IMR-90 (cell line): ENCODE measurements around the gene AFG1L. TPM values are rescaled to one million over a fixed set of nuclear protein-coding genes. Genes with fewer than 3 reads are reported as not detected.

Experiments used
- ATAC-seq: fragments of 200-7000 bp; cut with Tn5 transposase; 2 replicates; pipeline ENCODE4 v1.9.1; 2020; ENCODE audit warnings: low read depth, mild to moderate bottlenecking, moderate library complexity
- BruUV-seq: library from RNA; stranded (reverse); fragments of 400-500 nt; replicated peaks from 2 replicates; lab custom pipeline; 2021; lab: Mats Ljungman, UMichigan
- CTCF ChIA-PET: fragments of 300-600 bp; formaldehyde crosslinking; extraction: SDS; loops from one replicate; lab custom pipeline; 2021; ENCODE audit warnings: antibody characterized with exemption; lab: Yijun Ruan, JAX
- POLR2A ChIA-PET: fragments of 300-600 bp; sonication (Branson Sonifier 250); formaldehyde crosslinking; loops from one replicate; lab custom pipeline; 2022; ENCODE audit warnings: antibody characterized with exemption; ENCODE audit not compliant: unreplicated experiment; lab: Charles Lee
- DNase-seq: peaks from one replicate; pipeline ENCODE4 v3.0.0; 2013
- H2AFZ ChIP-seq: replicated peaks from 2 replicates; pipeline ENCODE3; 2013; ENCODE audit warnings: low read length, mild to moderate bottlenecking; ENCODE audit not compliant: poor library complexity
- H2AK5ac ChIP-seq: 2 replicates; pipeline ENCODE4 v1.6.1; 2013; ENCODE audit warnings: low read depth, low read length, inconsistent platforms
- H2AK9ac ChIP-seq: replicated peaks from 2 replicates; pipeline ENCODE3; 2013; ENCODE audit warnings: mild to moderate bottlenecking, low read depth, low read length, moderate library complexity; ENCODE audit not compliant: poor library complexity
- H2BK120ac ChIP-seq: 2 replicates; pipeline ENCODE4 v1.6.1; 2013; ENCODE audit warnings: low read depth, low read length, inconsistent platforms
- H2BK15ac ChIP-seq: 3 replicates; pipeline ENCODE4 v1.6.1; 2013; ENCODE audit warnings: low read depth, low read length, inconsistent platforms
- H2BK20ac ChIP-seq: 2 replicates; pipeline ENCODE4 v1.6.1; 2013; ENCODE audit warnings: low read depth, mild to moderate bottlenecking, inconsistent platforms, low read length, moderate library complexity
- H2BK5ac ChIP-seq: 2 replicates; pipeline ENCODE4 v1.6.1; 2013; ENCODE audit warnings: mild to moderate bottlenecking, low read depth, low read length, inconsistent platforms; ENCODE audit not compliant: poor library complexity, severe bottlenecking
- H3K14ac ChIP-seq: replicated peaks from 2 replicates; pipeline ENCODE4 v1.6.1; 2013; ENCODE audit warnings: low read depth, low read length, inconsistent platforms
- H3K18ac ChIP-seq: 2 replicates; pipeline ENCODE4 v1.6.1; 2013; ENCODE audit warnings: low read depth, low read length, control low read depth
- H3K23ac ChIP-seq: 2 replicates; pipeline ENCODE4 v1.6.1; 2013; ENCODE audit warnings: low read depth, low read length, inconsistent platforms
- H3K27ac ChIP-seq: 2 replicates; pipeline ENCODE4 v1.5.1; 2013; ENCODE audit warnings: mild to moderate bottlenecking, control low read depth, low read length; ENCODE audit not compliant: insufficient read depth
- H3K27me3 ChIP-seq: 2 replicates; pipeline ENCODE4 v1.6.1; 2013; ENCODE audit warnings: low read length; ENCODE audit not compliant: control insufficient read depth, insufficient read depth
- H3K36me3 ChIP-seq: 2 replicates; pipeline ENCODE4 v1.6.1; 2013; ENCODE audit warnings: low read length, mixed read lengths; ENCODE audit not compliant: control insufficient read depth, insufficient read depth
- H3K4ac ChIP-seq: 2 replicates; pipeline ENCODE4 v1.6.1; 2013; ENCODE audit warnings: low read depth, low read length, inconsistent platforms
- H3K4me1 ChIP-seq: 2 replicates; pipeline ENCODE4 v1.6.1; 2013; ENCODE audit warnings: low read length, mixed read lengths; ENCODE audit not compliant: control insufficient read depth, insufficient read depth
- H3K4me2 ChIP-seq: 2 replicates; pipeline ENCODE4 v1.6.1; 2013; ENCODE audit warnings: low read depth, mild to moderate bottlenecking, control low read depth, low read length, moderate library complexity
- H3K4me3 ChIP-seq: 2 replicates; pipeline ENCODE4 v1.5.1; 2013; ENCODE audit warnings: low read depth, mild to moderate bottlenecking, control low read depth, low read length, moderate library complexity; ENCODE audit not compliant: insufficient read depth
- H3K56ac ChIP-seq: 2 replicates; pipeline ENCODE4 v1.6.1; 2013; ENCODE audit warnings: low read length, inconsistent platforms; ENCODE audit not compliant: insufficient read depth; ENCODE audit errors: extremely low read depth
- H3K79me1 ChIP-seq, 2 experiments: 2 replicates each; pipeline ENCODE4 v1.6.1; 2013; ENCODE audit warnings: low read length in 2 of 2, inconsistent platforms in 1 of 2, low read depth in 1 of 2
- H3K9ac ChIP-seq: 2 replicates; pipeline ENCODE4 v1.6.1; 2013; ENCODE audit warnings: low read depth, low read length, control low read depth
- H3K9me1 ChIP-seq: 2 replicates; pipeline ENCODE4 v1.6.1; 2013; ENCODE audit warnings: low read length, inconsistent platforms; ENCODE audit not compliant: insufficient read depth
- H3K9me3 ChIP-seq: 2 replicates; pipeline ENCODE4 v1.6.1; 2013; ENCODE audit warnings: low read length; ENCODE audit not compliant: control insufficient read depth, insufficient read depth
- H4K20me1 ChIP-seq: 2 replicates; pipeline ENCODE4 v1.6.1; 2013; ENCODE audit warnings: low read length, inconsistent platforms; ENCODE audit not compliant: insufficient read depth
- H4K5ac ChIP-seq: 2 replicates; pipeline ENCODE4 v1.6.1; 2013; ENCODE audit warnings: mild to moderate bottlenecking, low read depth, low read length, control low read depth
- H4K8ac ChIP-seq, 2 experiments: 2 replicates each; pipeline ENCODE4 v1.6.1; 2013; ENCODE audit warnings: low read depth in 2 of 2, low read length in 2 of 2, control low read depth in 1 of 2, inconsistent platforms in 1 of 2
- H4K91ac ChIP-seq: 2 replicates; pipeline ENCODE4 v1.6.1; 2013; ENCODE audit warnings: low read depth, low read length, inconsistent platforms; ENCODE audit not compliant: insufficient read depth
- BHLHE40 ChIP-seq: fragments of 150-350 bp; IDR thresholded peaks from 2 replicates; pipeline ENCODE4 v1.6.1; 2016; ENCODE audit warnings: mild to moderate bottlenecking, low read depth, low read length
- CHD1 ChIP-seq: IDR thresholded peaks from 2 replicates; pipeline ENCODE4 v1.6.1; 2012; ENCODE audit warnings: low read depth, low read length, improper control_type of control experiment
- CTCF ChIP-seq: conservative IDR thresholded peaks from 2 replicates; pipeline ENCODE4 v1.5.1; 2012; ENCODE audit warnings: mild to moderate bottlenecking, low read depth, low read length, improper control_type of control experiment
- FOS ChIP-seq: fragments of 150-350 bp; IDR thresholded peaks from 2 replicates; pipeline ENCODE4 v1.6.1; 2016; ENCODE audit warnings: low read depth, low read length
- MAFK ChIP-seq: IDR thresholded peaks from 2 replicates; pipeline ENCODE4 v1.6.1; 2012; ENCODE audit warnings: low read depth, low read length, improper control_type of control experiment
- MAZ ChIP-seq: IDR thresholded peaks from 2 replicates; pipeline ENCODE4 v1.6.1; 2012; ENCODE audit warnings: low read depth, mild to moderate bottlenecking, low read length, improper control_type of control experiment, moderate library complexity, borderline replicate concordance
- MXI1 ChIP-seq: IDR thresholded peaks from 2 replicates; pipeline ENCODE4 v1.6.1; 2012; ENCODE audit warnings: low read depth, mild to moderate bottlenecking, low read length, moderate library complexity, borderline replicate concordance
- NFE2L2 ChIP-seq: fragments of 150-350 bp; IDR thresholded peaks from 2 replicates; pipeline ENCODE4 v1.6.1; 2016; ENCODE audit warnings: low read depth, mild to moderate bottlenecking, low read length
- POLR2A ChIP-seq: IDR thresholded peaks from 2 replicates; pipeline ENCODE4 v1.6.1; 2012; ENCODE audit warnings: mild to moderate bottlenecking, low read depth, low read length
- RAD21 ChIP-seq: IDR thresholded peaks from 2 replicates; pipeline ENCODE4 v1.6.1; 2012; ENCODE audit warnings: low read length, improper control_type of control experiment
- RFX5 ChIP-seq: IDR thresholded peaks from 2 replicates; pipeline ENCODE4 v1.8.0; 2012; ENCODE audit warnings: low read depth, mild to moderate bottlenecking, low read length, moderate library complexity
- SMC3 ChIP-seq: fragments of 150-350 bp; IDR thresholded peaks from 2 replicates; pipeline ENCODE4 v1.6.1; 2016; ENCODE audit warnings: low read depth, mild to moderate bottlenecking, antibody characterized with exemption, low read length, moderate library complexity
- USF2 ChIP-seq: fragments of 150-350 bp; IDR thresholded peaks from 2 replicates; pipeline ENCODE4 v1.6.1; 2017; ENCODE audit warnings: mild to moderate bottlenecking, antibody characterized with exemption, low read length, low read depth
- WGBS, 2 experiments: methylation state at CpG; one replicate each; pipeline versions ENCODE4 v1.1.5 to v1.1.7; 2013; ENCODE audit warnings: missing lambda C conversion rate in 2 of 2; ENCODE audit not compliant: insufficient read length in 1 of 2; ENCODE audit errors: extremely low coverage in 2 of 2; 5-methylcytosine and 5-hydroxymethylcytosine counted together
- dilution Hi-C: fragments of 300-500 bp; cut with HindIII; formaldehyde crosslinking; loops from one replicate; pipeline ENCODE4 v1.14.3; 2018; ENCODE audit warnings: low sequenced_read_pairs; ENCODE audit not compliant: unreplicated experiment
- in situ Hi-C: fragments of 300-500 bp; cut with MboI; formaldehyde crosslinking; loops from 3 replicates; pipeline ENCODE4 v1.14.3; 2019; ENCODE audit warnings: low sequenced_read_pairs, inconsistent platforms, mixed read lengths
- intact Hi-C: fragments of 100-400 bp; cut with micrococcal nuclease; formaldehyde crosslinking; loops from 2 replicates; pipeline ENCODE4 v1.10.0; 2022
- polyA plus RNA-seq, 3 experiments: library from polyadenylated mRNA; depleted of rRNA; stranded (reverse); fragments of >200 nt; gene quantifications; 2 replicates each; pipeline ENCODE4 v1.2.3, GENCODE V29; 2012; ENCODE audit warnings: low replicate concordance in 1 of 3
- total RNA-seq: library from RNA; depleted of rRNA; stranded (reverse); fragments of >200 nt; gene quantifications from 2 replicates; pipeline ENCODE4 v1.2.3, GENCODE V29; 2012

The AFG1L gene
- total and polyA plus RNA-seq, 2 of the 4 experiments (the other 2 are of a cell fraction) = 1.0 to 2.0 TPM

GRCh38 chr6:108454356-108454755, 159.5 kb downstream of the AFG1L start:
- 100% methylated on average over 2 of the region's 2 CpGs; no CpG with 5 or more reads in 1 of the 2 experiments for WGBS, 2 experiments
- no peak overlapping the region for H4K91ac ChIP-seq
- in situ Hi-C loops = no loop called here
- no peak overlapping the region for H2BK20ac ChIP-seq
- H2AK9ac ChIP-seq = no peak overlapping the region
- H2BK5ac ChIP-seq = no peak overlapping the region
- TF ChIP-seq MAZ = no peak
- TF ChIP-seq RAD21 = no peak
- TF ChIP-seq NFE2L2 = no peak
- TF ChIP-seq FOS = no peak
- TF ChIP-seq MXI1 = no peak
- TF ChIP-seq SMC3 = no peak
- no peak for TF ChIP-seq POLR2A
- no peak for TF ChIP-seq RFX5
- TF ChIP-seq USF2 = no peak
- TF ChIP-seq CHD1 = no peak
- TF ChIP-seq MAFK = no peak
- no peak for TF ChIP-seq BHLHE40
- no peak for TF ChIP-seq CTCF
- no peak overlapping the region for H3K14ac ChIP-seq
- DNase-seq (no peak), ATAC-seq (no peak)
- H3K4me1 ChIP-seq = no peaks in the 10 kb centered on the region
- BruUV-seq = no TSS peak
- no peaks in the 10 kb centered on the region for H3K79me1 ChIP-seq
- no peaks in the 10 kb centered on the region for H4K20me1 ChIP-seq
- H3K56ac ChIP-seq = no peak overlapping the region
- H2BK15ac ChIP-seq = no peak overlapping the region
- dilution Hi-C loops = no loop called here
- CTCF ChIA-PET = no interaction called here
- H3K23ac ChIP-seq = no peak overlapping the region
- no peak overlapping the region for H3K4me3 ChIP-seq
- no peak overlapping the region for H2BK120ac ChIP-seq
- no peaks in the 10 kb centered on the region for H3K36me3 ChIP-seq
- no peak overlapping the region for H4K5ac ChIP-seq
- H3K4ac ChIP-seq = no peak overlapping the region
- H3K27me3 ChIP-seq = no peaks in the 10 kb centered on the region
- intact Hi-C loops = no loop called here
- H3K27ac ChIP-seq = no peak overlapping the region
- POLR2A ChIA-PET = no interaction called here
- H3K9ac ChIP-seq = no peak overlapping the region
- no peak overlapping the region for H3K4me2 ChIP-seq
- no peaks in the 10 kb centered on the region for H3K9me3 ChIP-seq
- no peak overlapping the region for H4K8ac ChIP-seq
- H2AFZ ChIP-seq = no peak overlapping the region
- H2AK5ac ChIP-seq = no peak overlapping the region
- H3K9me1 ChIP-seq = no peaks in the 10 kb centered on the region
- H3K18ac ChIP-seq = no peak overlapping the region
